ENCODE results near the gene TM4SF4. TPM values are rescaled to one million over a fixed set of nuclear protein-coding genes. Genes with fewer than 3 reads are reported as not detected.
"Not testable (repeated sequence)": the region's sequence is repeated elsewhere in the genome, so short reads cannot be mapped to it uniquely, and the experiment has no call there.

Gene TM4SF4
- total RNA-seq, 1 experiment from 2014 or later: 1.4 TPM

DNA sequence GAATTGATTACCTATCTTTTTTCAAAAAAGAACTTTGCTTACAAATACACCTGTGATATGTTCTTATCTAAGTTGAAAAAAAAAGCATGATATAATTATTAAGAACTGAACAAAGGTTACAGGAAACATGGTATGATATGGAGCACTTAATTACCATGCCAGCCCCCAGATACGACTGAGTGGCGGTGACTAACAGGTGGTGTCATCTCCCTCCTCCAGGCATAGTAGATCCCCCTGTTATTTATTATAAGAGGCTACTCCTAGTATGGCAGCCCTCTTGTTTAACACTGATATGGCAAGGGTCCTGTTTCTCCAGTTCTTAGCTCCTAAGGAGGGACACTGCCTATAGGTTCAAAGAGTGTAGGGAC is 31.0 kb upstream of the TM4SF4 start (continued):
- TF ChIP-seq, protein P1, sequence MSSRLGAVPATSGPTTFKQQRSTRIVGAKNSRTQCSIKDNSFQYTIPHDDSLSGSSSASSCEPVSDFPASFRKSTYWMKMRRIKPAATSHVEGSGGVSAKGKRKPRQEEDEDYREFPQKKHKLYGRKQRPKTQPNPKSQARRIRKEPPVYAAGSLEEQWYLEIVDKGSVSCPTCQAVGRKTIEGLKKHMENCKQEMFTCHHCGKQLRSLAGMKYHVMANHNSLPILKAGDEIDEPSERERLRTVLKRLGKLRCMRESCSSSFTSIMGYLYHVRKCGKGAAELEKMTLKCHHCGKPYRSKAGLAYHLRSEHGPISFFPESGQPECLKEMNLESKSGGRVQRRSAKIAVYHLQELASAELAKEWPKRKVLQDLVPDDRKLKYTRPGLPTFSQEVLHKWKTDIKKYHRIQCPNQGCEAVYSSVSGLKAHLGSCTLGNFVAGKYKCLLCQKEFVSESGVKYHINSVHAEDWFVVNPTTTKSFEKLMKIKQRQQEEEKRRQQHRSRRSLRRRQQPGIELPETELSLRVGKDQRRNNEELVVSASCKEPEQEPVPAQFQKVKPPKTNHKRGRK (CRISPR knock-in tag; IDR thresholded peaks at IDR 0.05; ENCODE audit: borderline replicate concordance): no peak
- TF ChIP-seq TCF7 (CRISPR knock-in tag; IDR thresholded peaks at IDR 0.05; ENCODE audit: low read depth): no peak

DNA sequence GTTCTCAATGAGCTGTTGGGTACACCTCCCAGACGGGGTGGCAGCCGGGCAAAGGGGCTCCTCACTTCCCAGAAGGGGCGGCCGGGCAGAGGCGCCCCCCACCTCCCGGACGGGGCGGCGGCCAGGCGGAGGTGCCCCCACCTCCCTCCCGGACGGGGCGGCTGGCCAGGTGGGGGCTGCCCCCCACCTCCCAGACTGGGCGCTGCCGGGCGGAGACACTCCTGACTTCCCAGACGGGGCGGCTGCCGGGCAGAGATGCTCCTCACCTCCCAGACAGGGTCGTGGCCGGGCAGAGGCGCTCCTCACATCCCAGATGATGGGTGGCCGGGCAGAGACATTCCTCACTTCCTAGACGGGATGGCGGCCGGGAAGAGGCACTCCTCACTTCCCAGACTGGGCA is 29.6 kb upstream of the TM4SF4 start:
- CTCF ChIA-PET; ATAC-seq; H3K9me3 Mint-ChIP-seq; H3K36me3 Mint-ChIP-seq; H3K27ac Mint-ChIP-seq; H3K4me1 Mint-ChIP-seq; DNase-seq (ENCODE audit: low spot score); H3K27me3 Mint-ChIP-seq (ENCODE audit: low read depth); H3K4me3 Mint-ChIP-seq; POLR2A ChIA-PET: not testable (repeated sequence)

DNA sequence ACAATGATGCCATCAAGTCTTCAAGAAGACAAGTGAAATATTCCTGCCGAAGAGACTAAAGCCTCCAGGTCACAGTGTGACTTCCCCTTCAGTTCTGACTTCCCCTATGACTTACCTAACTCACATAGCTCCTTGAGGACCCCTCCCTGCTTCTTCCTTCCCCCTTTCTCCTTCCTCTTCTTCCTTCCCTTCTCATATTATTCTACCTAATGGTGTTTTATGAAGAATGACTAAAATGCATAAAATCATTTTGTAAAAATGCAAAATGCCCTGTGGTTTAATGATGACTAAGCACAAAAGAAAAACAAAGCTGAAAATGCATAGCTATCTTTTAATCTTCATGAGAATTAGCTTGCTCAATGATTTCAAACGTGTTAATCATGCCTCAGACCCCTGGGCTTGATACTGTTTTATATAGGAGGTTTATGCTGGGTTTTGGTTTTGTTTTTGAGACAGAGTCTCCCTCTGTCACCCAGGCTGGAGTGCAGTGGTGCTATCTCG is 26.1 kb upstream of the TM4SF4 start:
- no peak for DNase-seq (ENCODE audit: low spot score)
- POLR2A ChIA-PET: no interaction called here
- peaks cover 34% of the 10 kb centered on the region for H3K36me3 Mint-ChIP-seq
- H3K9me3 Mint-ChIP-seq: peaks cover 32% of the 10 kb centered on the region
- CTCF ChIA-PET: interaction anchor here (1.2 kb wide), 1 partner anchor 41 kb away, joined by 3 read pairs; no protein-coding TSS in a partner anchor
- peaks cover 5% of the 10 kb centered on the region for H3K4me1 Mint-ChIP-seq
- H3K4me3 Mint-ChIP-seq: no peak overlapping the region
- TF ChIP-seq FOXJ3 (CRISPR knock-in tag; IDR thresholded peaks at IDR 0.05; ENCODE audit: borderline replicate concordance): no peak
- TF ChIP-seq, protein P2, sequence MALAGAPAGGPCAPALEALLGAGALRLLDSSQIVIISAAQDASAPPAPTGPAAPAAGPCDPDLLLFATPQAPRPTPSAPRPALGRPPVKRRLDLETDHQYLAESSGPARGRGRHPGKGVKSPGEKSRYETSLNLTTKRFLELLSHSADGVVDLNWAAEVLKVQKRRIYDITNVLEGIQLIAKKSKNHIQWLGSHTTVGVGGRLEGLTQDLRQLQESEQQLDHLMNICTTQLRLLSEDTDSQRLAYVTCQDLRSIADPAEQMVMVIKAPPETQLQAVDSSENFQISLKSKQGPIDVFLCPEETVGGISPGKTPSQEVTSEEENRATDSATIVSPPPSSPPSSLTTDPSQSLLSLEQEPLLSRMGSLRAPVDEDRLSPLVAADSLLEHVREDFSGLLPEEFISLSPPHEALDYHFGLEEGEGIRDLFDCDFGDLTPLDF (CRISPR knock-in tag; IDR thresholded peaks at IDR 0.05): no peak
- TF ChIP-seq, protein P3, sequence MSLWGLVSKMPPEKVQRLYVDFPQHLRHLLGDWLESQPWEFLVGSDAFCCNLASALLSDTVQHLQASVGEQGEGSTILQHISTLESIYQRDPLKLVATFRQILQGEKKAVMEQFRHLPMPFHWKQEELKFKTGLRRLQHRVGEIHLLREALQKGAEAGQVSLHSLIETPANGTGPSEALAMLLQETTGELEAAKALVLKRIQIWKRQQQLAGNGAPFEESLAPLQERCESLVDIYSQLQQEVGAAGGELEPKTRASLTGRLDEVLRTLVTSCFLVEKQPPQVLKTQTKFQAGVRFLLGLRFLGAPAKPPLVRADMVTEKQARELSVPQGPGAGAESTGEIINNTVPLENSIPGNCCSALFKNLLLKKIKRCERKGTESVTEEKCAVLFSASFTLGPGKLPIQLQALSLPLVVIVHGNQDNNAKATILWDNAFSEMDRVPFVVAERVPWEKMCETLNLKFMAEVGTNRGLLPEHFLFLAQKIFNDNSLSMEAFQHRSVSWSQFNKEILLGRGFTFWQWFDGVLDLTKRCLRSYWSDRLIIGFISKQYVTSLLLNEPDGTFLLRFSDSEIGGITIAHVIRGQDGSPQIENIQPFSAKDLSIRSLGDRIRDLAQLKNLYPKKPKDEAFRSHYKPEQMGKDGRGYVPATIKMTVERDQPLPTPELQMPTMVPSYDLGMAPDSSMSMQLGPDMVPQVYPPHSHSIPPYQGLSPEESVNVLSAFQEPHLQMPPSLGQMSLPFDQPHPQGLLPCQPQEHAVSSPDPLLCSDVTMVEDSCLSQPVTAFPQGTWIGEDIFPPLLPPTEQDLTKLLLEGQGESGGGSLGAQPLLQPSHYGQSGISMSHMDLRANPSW (CRISPR knock-in tag; conservative IDR thresholded peaks at IDR 0.05; ENCODE audit: low read depth): no peak
- TF ChIP-seq RELA (CRISPR knock-in tag; IDR thresholded peaks at IDR 0.05; ENCODE audit: borderline replicate concordance): no peak
- no peak for TF ChIP-seq ATF1 (CRISPR knock-in tag; IDR thresholded peaks at IDR 0.05)
- TF ChIP-seq OVOL2 (CRISPR knock-in tag; IDR thresholded peaks at IDR 0.05; ENCODE audit: borderline replicate concordance): no peak
- no peak for TF ChIP-seq ZNF232 (CRISPR knock-in tag; IDR thresholded peaks at IDR 0.05)
- no peak for TF ChIP-seq JAZF1 (CRISPR knock-in tag; IDR thresholded peaks at IDR 0.05)
- no peak for TF ChIP-seq FOXP1 (CRISPR knock-in tag; IDR thresholded peaks at IDR 0.05; ENCODE audit: borderline replicate concordance)
- TF ChIP-seq, protein P4, sequence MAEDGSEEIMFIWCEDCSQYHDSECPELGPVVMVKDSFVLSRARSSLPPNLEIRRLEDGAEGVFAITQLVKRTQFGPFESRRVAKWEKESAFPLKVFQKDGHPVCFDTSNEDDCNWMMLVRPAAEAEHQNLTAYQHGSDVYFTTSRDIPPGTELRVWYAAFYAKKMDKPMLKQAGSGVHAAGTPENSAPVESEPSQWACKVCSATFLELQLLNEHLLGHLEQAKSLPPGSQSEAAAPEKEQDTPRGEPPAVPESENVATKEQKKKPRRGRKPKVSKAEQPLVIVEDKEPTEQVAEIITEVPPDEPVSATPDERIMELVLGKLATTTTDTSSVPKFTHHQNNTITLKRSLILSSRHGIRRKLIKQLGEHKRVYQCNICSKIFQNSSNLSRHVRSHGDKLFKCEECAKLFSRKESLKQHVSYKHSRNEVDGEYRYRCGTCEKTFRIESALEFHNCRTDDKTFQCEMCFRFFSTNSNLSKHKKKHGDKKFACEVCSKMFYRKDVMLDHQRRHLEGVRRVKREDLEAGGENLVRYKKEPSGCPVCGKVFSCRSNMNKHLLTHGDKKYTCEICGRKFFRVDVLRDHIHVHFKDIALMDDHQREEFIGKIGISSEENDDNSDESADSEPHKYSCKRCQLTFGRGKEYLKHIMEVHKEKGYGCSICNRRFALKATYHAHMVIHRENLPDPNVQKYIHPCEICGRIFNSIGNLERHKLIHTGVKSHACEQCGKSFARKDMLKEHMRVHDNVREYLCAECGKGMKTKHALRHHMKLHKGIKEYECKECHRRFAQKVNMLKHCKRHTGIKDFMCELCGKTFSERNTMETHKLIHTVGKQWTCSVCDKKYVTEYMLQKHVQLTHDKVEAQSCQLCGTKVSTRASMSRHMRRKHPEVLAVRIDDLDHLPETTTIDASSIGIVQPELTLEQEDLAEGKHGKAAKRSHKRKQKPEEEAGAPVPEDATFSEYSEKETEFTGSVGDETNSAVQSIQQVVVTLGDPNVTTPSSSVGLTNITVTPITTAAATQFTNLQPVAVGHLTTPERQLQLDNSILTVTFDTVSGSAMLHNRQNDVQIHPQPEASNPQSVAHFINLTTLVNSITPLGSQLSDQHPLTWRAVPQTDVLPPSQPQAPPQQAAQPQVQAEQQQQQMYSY (CRISPR knock-in tag; IDR thresholded peaks at IDR 0.05): no peak
- TF ChIP-seq, protein P5, sequence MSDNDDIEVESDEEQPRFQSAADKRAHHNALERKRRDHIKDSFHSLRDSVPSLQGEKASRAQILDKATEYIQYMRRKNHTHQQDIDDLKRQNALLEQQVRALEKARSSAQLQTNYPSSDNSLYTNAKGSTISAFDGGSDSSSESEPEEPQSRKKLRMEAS (CRISPR knock-in tag; IDR thresholded peaks at IDR 0.05): no peak
- ATAC-seq: no peak
- H3K27ac Mint-ChIP-seq: no peak overlapping the region
- no peaks in the 10 kb centered on the region; the same call in 1 of the 2 replicates for H3K27me3 Mint-ChIP-seq (ENCODE audit: low read depth)
